HTR-8/SVneo (cell line): Measurements from ENCODE around the gene CYP4B1.

ENCODE experiments used
- DNase-seq: peaks from one replicate; pipeline ENCODE4 v3.0.0; 2011; ENCODE audit warnings: low spot score, mixed read lengths; ENCODE audit not compliant: insufficient read length
- FAIRE-seq: peaks from 2 replicates; lab custom pipeline; 2011; peaks lifted over from hg19 to GRCh38; lab: Jason Lieb, UNC

The CYP4B1 gene

DNA sequence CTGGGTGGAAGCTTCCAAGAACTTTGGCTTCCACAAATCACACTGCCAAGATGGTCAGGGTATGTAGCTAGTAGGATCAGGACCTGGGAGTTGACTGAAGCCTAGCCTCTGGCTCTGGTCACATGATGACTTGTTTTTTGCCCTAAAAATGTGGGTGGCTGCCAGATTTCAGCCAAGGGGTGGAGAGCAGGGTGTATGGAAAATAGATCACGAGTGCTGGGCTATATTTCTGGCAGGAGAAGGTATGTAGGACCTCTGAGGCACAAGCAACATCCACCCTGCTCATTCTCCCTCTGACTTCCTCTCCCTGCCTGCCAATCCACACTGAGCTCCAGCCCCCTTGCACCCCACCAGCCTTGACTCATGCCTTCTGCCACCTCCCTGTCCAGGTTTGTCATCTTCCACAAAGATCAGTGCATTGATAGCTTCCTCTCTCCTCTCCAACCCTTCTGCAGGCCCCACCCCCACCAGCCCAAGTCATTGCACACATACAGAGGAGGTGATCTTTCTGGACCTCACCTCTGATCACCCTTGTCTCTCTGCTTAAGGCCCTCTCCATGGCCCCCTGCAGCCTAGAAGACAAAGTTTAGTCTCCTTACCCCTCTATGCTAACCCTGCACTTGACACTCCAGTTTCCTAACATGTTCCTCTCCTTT, 8.3 kb upstream of the CYP4B1 start:
- FAIRE-seq, result no peak
- no peak for DNase-seq

DNA sequence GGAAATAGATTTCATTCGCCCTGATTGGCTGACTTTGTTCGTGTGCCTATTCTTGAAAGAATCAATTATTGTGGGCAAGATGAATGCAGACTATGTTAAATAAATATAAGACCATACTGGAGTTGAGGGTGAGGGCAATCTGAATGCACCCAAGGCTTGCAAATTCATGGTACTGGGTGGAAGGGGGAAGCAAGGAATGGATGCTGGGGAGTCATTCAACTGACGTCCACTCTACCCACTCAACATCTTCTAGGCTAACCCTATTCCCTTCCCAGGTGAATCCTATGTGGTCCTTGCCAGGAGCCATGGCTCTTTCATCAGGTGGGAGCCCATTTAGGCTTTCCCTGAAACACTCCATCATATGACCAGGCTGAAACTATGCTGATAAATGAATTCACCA, 5.7 kb upstream of the CYP4B1 start:
- FAIRE-seq, result no peak
- DNase-seq, result no peak

DNA sequence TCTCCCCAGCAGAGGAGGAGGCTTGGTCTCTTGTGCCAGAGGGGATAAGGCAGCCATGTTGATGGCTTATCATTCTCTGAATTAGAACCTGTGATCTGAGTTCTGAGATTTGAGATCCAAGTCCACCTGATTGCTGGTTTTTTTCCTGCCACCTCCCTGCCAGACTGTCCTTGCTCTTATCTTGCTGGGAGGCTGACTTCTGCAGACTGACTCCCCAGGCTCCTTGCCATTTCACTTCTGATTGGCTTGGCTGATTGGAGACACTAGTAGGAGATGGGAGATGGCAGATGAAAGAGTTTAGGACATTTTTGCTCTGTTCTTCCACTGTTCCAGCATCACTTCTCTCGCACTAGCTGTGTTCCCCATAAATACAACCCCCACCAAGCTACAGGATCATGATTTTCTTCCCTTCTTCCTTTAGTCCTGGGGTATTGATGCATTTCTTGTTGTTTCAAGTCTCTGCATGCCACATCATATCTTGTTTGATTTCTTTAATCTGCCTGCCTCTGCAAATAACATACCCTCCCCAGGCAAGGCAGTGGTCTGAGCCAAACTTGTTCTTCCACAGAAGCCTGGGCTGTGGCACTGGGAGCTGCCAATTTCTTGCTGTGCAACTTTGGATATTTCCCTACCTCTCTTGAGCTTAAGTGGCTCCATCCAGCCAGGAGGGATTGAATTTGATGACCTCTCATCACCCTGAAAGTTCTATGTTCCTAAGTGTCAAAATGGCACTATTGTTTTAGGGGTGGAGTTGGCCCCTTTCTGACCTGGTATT, 963 bp upstream of the CYP4B1 start:
- no peak for DNase-seq
- FAIRE-seq, result no peak

DNA sequence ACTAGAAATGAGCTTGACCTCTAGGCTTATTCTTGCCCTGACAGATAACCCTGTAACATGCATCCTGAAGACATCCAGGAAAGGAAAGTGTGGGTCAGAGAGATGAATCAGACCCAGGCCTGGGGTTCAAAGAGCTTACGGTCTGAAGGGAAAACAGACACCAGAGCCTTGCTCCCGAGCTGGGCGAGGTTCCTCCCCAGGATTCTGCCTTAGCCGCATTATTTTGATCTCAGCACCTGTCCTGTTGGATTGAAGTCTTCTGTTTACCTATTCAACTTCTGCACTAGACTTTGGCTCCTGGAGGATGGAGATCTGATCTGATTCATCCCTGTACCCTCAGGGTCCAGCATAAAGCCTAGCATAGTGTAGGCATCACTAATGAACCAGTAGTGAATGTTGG, 1.9 kb downstream of the CYP4B1 start:
- DNase-seq (no peak), FAIRE-seq (no peak)

DNA sequence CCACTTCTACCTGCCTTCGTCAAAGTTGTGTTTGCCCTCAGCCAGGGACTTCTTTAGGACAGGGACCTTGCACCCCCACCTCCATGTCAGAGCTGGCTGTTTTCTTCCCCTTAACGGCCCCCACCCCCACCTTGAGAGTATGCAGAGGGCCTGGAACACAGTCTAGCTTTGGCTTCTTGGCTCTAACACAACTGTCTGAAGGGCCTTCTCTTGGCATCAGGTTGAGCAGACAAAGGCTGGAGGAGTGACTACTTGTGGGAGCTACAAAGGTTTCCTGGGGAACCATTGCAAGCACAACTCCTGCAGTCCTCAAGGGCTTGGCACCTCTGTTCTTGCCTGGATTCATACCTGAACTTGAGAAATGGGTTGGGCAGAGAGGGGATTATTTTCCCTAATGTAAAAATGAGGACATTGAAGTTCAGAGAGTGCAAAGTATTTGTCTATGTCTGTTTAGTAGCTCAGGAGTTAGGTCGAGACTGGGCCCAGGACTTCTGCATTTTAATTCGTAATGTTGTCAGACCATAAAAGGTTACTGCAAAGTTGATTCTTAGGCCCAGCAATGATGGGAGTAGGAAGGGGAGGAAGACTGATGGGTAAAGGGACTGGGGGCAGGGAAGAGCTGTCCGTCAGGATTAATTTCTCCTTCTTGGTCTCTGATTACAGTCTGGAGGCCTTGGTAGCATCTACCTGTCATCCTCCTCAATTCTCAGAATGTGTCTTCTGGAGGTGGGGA, 2.6 kb downstream of the CYP4B1 start:
- FAIRE-seq (no peak), DNase-seq (no peak)

DNA sequence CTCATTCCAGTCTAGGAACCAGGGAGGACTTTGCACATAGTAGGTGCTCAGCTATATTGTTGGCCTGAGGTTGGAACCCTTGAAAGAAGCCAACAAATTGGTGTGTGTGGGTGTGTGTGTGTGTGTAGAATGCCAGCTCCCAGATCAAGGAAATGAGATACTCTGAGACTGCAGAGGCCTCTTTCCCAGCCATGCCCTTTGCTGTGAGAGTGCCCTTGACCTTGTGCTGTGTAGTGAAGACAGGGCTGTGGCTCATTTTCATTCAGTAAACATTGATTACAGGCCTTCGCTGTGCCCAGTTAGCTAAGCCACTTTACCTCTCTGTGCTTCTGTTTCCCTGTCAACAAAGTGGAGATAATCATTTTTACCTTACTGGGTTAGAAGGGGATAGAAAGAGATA, 3.2 kb downstream of the CYP4B1 start:
- FAIRE-seq, result no peak
- no peak for DNase-seq

DNA sequence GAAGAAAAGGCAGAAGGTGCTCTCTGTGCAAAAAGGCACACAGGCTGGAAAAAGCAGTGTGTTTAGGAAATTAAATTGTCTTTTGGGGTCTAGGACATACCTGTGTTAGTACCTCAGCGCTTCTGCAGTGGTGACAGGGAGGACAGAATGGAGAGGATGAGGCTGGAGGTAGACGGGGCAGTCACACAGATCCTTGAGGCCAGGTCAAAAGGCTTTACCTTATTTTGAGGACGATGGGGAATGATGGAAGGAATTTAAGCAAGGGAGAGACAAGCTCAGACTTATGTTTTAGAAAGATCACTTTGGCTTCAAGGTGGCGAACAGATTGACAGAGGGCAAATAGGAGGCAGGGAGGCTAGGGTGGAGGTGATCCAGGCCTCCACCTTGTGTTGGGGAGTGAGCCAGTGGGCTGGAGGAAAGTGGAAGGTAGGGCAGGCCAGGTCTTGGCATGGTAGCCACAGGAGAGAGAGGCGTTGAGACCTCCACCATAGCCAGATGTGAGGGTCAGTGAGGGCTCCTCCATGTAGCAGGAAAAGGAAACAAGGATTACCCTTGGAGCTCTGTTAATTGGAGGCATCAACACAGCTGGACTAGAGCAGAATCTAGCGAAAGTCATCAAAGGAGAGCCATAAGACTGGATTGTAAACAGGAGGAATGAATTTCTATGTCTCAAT, 4.2 kb downstream of the CYP4B1 start:
- DNase-seq (no peak), FAIRE-seq (no peak)

DNA sequence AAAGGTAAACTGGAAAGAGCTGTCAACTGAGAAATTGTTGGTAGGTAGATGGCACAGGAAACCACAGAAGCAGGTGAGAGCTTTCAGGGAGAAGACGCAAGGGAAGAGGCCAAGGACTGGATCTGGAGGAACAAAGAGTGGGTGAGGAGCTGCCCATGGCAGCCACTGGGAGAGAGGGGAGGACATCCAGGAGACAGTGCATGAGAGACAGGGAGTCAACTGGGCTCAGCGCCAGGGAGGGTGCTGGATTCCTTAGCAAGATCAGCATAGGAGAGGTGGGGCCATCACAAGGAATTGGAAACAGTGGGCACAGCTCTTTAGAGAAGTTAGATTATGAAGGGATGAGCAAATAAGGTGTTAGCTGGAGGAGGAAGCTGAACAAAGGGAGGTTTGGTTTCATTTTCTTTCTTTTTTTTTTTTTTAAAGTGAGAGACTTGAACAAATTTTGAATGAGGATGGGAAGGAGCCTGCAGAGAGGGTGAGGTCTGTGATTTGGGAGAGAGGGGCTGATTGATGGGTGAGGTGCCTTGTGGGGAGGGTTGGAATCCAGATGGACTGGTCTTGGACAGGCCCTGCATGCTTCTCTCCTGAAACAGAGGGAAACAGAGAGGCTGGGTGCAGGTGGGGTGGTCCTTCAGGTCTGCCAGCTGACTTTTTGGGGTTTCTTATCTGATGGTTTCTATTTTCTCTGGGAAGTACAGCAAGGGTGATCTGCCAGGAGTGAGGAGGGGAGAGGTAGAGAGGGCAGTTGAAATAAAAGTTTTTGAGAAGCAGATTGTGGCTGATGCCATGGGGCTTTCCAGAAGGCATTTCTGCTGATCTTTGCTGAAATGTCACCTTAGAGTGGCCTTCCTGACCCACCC, 5.4 kb downstream of the CYP4B1 start:
- FAIRE-seq (no peak), DNase-seq (no peak)

DNA sequence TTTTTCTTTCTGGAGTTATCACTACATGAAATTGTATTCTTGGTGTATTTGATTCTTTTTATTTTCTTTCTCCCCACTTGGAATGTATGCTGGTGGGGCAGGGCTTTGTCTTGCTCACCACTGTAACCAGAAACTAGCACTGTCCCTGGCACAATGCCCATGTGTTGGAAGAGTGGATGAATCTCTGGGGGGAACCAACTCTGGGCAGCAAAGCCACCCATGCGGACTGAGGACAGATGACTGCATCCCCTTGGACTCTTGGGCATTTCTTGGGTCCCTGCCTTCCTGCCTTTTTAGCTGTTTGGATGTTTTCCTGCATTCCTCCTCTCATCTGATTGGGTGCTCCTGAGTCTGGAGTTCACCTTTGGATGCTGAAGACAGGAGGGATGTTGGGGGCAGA, 6.1 kb downstream of the CYP4B1 start:
- DNase-seq (no peak), FAIRE-seq (no peak)

DNA sequence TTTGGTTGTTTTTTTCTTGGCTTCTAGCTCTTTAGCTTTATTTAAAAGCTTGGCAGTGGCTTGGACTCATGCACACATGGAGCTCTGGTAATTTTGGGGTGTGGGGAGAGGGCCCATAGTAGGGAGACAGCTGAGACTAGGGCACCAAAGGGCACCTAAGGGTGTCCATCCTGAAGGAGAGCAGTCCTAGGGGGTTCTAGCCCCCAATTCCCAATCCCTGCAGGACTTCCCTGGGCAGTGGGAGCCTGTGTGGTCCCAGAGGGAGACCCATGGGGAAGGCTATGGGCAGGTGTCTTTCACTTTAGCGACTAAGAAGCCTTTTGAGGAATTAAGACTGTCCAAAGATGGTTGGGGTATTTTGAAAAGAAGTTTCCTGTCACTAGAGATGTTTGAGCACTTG, 6.9 kb downstream of the CYP4B1 start:
- DNase-seq (no peak), FAIRE-seq (no peak)

DNA sequence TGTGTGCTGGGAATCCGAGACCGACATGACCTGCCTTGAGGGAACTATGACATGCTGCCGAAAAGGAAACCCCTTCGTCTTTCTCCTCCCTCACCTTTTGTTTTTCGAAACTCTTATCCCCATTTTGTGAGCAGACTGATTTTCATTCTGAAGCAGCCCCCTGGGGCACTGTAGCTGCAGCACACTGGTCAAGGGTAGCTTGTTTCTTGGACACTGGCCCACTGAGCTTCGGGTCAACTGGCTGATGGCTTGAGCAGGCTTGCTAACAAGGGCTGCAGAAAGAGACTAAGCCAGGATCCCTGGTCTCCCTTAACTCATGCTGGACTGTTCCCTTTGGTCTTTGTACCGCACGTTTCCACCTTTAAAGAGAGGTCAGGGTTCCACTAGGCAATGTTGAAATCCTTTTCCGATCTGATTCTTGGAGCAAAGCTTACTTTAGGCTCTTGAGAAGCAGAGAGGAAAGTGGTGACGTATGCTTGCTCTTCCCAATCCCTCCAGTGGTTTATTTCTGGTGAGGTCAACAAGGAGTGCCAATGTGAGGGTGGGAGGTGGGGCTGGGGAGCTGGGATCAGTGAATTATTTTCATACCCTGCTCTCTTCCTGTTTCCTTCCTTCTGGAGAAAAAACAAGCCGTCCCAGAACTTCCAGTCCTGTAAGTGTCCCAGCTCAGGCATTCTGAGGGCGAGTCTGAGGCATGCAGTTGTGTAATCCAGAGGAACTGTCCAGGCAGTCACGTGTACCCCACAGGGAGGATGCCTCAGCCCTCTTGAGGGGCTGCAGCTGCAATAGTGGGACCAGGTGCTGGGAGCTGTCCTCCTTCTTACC, 7.6 kb downstream of the CYP4B1 start:
- no peak for DNase-seq
- no peak for FAIRE-seq

DNA sequence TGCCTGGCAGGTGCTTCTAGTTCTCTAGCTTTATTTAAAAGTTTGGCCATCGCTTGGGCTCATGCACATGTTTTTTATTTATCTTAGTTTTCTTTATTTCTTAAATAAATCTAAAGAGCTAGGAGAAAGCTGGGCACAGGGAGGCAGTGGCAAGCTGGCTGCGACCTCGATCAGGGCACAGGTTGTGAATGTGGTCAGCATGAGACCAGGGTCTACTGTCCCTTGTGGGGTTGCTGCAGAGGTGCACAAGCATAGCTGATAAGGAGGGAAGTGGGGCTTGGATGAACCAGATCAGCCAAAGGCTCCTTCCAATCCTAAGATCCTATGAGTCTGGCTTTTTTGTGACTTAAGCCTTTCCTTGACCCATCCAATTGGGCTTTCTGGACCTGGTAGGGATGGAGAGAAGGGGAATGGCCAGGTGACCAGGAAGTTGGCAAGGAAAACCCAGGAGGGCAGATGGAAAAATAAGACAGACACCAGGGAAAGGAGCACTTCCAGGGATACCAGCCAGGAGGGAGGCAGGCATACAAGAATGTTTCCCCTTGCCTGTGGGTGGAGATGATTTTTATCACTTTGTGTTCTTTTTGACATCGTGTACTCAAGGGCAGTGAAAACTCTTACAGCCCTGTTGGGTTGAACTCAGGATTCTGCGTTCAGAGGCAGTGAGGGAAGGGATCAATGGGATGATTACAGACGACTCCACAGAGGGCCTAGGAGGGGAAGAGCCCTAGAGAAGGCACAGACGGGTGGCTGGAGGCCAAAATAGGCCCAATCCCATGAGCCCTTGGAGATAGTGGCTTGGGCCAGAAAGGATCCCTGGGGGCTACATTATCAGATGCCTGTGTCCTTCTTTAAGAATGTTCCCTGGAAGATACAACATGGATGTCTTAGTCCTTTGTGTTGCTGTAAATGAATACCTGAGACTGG, 8.5 kb downstream of the CYP4B1 start:
- FAIRE-seq (no peak), DNase-seq (no peak)

DNA sequence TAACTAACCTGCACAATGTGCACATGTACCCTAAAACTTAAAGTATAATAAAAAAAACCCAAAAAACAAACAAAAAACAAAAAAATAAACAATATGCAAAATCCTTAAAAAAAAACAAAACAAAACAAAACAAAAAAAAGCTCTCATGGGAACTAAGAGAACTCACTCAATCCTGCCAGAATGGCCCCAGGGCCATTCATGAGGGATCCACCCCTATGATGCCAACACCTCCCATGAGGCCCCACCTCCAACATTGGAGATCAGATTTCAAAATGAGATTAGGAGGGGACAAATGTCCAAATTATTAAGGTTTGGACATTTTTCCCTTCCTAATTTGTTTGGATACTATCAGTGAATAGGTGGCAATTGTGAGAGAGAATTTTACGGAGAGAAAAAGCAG, 10.2 kb downstream of the CYP4B1 start:
- FAIRE-seq (no peak), DNase-seq (no peak)

DNA sequence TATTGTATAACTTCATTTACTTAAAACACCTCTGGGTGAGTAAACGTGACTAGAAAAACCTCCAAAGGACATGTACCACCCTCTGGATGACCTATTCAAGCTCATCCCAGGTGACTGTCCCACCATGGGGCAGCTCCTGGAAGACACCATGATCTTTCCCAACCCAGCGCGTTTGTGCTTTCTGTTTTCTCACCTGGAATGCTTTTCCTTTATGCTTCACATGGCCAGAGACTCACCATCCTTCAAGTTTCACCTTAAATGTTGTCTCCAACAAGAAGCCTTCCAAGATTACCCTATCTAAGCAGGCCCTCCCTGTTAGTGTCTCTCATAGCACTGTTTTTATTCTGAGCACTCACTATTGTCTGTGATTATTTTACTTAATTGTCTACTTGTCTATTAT, 11.1 kb downstream of the CYP4B1 start:
- no peak for DNase-seq
- no peak for FAIRE-seq

DNA sequence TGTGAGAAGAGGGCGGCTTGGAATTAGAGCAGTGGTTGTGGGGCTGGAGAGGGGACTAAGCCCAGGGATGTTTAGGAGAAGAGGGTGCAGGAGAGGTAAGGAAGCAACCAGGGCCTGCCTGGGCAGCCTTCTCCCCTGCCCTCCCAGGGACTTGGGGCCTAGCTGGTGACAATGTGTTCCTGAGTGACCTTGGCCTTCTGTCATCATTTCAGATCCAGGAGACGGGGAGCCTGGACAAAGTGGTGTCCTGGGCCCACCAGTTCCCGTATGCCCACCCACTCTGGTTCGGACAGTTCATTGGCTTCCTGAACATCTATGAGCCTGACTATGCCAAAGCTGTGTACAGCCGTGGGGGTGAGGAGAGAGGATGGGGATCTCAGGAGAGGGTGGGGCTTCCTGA, 11.8 kb downstream of the CYP4B1 start:
- FAIRE-seq, result no peak
- DNase-seq, result no peak

DNA sequence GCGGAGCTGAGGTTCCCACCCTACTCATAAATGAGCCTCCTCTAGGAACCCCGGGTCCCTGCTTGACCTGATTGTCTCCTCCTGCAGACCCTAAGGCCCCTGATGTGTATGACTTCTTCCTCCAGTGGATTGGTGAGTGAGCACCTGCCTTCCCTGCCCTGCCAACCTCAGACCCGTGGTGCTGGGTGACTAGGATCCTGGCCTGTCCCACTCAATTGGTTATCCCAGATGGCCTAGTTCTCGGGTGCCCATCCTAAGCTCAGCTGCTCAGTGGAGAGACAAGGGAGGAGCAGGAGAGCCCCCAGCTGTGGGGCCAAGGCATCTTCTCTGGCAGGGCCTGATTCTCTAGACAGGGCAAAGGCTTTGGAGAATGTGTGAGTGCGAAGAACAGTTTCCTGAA, 12.2 kb downstream of the CYP4B1 start:
- FAIRE-seq (no peak), DNase-seq (no peak)

DNA sequence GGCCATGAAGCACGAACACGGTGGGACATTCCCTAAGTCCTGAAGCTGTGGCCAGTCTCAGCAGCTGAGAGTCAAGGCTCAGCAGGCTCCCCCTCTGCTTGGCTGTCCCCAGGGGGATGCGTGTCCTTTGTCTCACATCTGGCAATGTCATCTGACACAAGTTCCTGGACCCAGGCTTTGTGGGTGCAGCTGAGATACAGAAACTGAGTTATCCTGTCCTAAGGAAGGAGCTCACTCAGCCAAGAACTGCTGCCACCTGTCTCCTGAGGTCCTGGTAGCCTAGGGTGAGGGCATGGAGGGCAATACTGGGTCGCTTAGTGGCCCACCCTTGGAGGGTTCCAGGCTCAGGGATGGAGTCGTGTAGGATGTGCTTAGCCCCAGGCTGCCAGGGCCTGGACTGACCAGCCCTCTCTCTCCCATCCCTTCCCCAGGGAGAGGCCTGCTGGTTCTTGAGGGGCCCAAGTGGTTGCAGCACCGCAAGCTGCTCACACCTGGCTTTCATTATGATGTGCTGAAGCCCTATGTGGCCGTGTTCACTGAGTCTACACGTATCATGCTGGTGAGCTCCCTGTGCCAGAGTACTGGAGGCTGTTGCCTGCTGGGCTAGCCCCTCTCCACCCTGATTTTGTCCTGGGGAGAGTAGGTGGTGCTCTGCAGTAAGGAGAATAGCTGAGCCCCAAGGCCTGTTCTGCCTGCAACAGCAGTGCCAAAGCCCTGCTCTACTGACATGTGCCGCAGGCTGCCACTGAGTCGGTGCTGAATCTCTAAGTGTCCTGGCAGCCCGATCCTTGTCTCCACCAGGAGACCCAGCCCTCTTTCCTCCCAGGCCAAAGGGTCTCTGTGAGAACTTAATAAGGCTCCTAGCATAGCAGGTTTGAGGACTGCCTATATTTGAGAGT, 13.5 kb downstream of the CYP4B1 start:
- DNase-seq (no peak), FAIRE-seq (no peak)
